Small intestine (tissue), 7 donors: ENCODE results near the gene MAJIN. TPM values are rescaled to one million over a fixed set of nuclear protein-coding genes. Genes with fewer than 3 reads are reported as not detected.
A peak's percentile ranks its signal among the peaks of the same experiment; 100 is the strongest.

ENCODE experiments used
- DNase-seq, 2 donors: peaks; one replicate each; pipeline versions ENCODE4 v3.0.0 to v3.0.0-alpha.2; 2013
- FAIRE-seq: peaks from 2 replicates; lab custom pipeline; 2012; peaks lifted over from hg19 to GRCh38; lab: Jason Lieb, UNC
- H3K27ac ChIP-seq, 3 donors: one replicate each; pipeline ENCODE4 v1.5.1; 2013; ENCODE audit warnings: low read length in 2 of 3, mild to moderate bottlenecking in 2 of 3, control low read depth in 1 of 3, inconsistent platforms in 1 of 3, low read depth in 1 of 3, moderate library complexity in 1 of 3
- H3K27me3 ChIP-seq, 3 donors: one replicate each; pipeline ENCODE4 v1.6.1; 2013; ENCODE audit warnings: low read length in 3 of 3, inconsistent platforms in 1 of 3; ENCODE audit not compliant: control insufficient read depth in 3 of 3, insufficient read depth in 3 of 3
- H3K36me3 ChIP-seq, 3 donors: one replicate each; pipeline ENCODE4 v1.6.1; 2013; ENCODE audit warnings: low read length in 3 of 3, inconsistent platforms in 1 of 3, low read depth in 1 of 3, mild to moderate bottlenecking in 1 of 3, moderate library complexity in 1 of 3; ENCODE audit not compliant: control insufficient read depth in 3 of 3, insufficient read depth in 2 of 3
- H3K4me1 ChIP-seq, 3 donors: one replicate each; pipeline ENCODE4 v1.6.1; 2013; ENCODE audit warnings: low read length in 2 of 3, inconsistent platforms in 1 of 3, low read depth in 1 of 3, mild to moderate bottlenecking in 1 of 3, moderate library complexity in 1 of 3; ENCODE audit not compliant: control insufficient read depth in 3 of 3, insufficient read depth in 2 of 3
- H3K4me3 ChIP-seq, 3 donors: one replicate each; pipeline ENCODE4 v1.5.1; 2013; ENCODE audit warnings: low read length in 3 of 3, control low read depth in 1 of 3, inconsistent platforms in 1 of 3, low read depth in 1 of 3, mild to moderate bottlenecking in 1 of 3, moderate library complexity in 1 of 3
- H3K9me3 ChIP-seq, 2 donors: one replicate each; pipeline ENCODE4 v1.6.1; 2013; ENCODE audit warnings: low read depth in 1 of 2, low read length in 1 of 2; ENCODE audit not compliant: control insufficient read depth in 2 of 2, insufficient read depth in 1 of 2
- WGBS, 3 donors: extraction: QIAGEN DNeasy Blood & Tissue Kit; methylation state at CpG; one replicate each; pipeline ENCODE4 v1.1.7; 2013; 5-methylcytosine and 5-hydroxymethylcytosine counted together
- polyA plus RNA-seq, 4 donors: library from polyadenylated mRNA; stranded (reverse) in 3 of 4; unstranded in 1 of 4; fragments of 200-250 nt in 3 of 4; fragments of 120-200 nt in 1 of 4; gene quantifications; one replicate each; pipeline versions ENCODE4 v1.2.1 to v1.2.3, GENCODE V29; 2013
- donor health status: healthy with polysubstance abuse.
- donor health status: control.
- donor health status: control.
- donor health status: Bipolar disorder and iron deficiency.
- donor health status: healthy.

The MAJIN gene
- polyA plus RNA-seq, 4 donors: 0.25 TPM; not detected in 3

DNA sequence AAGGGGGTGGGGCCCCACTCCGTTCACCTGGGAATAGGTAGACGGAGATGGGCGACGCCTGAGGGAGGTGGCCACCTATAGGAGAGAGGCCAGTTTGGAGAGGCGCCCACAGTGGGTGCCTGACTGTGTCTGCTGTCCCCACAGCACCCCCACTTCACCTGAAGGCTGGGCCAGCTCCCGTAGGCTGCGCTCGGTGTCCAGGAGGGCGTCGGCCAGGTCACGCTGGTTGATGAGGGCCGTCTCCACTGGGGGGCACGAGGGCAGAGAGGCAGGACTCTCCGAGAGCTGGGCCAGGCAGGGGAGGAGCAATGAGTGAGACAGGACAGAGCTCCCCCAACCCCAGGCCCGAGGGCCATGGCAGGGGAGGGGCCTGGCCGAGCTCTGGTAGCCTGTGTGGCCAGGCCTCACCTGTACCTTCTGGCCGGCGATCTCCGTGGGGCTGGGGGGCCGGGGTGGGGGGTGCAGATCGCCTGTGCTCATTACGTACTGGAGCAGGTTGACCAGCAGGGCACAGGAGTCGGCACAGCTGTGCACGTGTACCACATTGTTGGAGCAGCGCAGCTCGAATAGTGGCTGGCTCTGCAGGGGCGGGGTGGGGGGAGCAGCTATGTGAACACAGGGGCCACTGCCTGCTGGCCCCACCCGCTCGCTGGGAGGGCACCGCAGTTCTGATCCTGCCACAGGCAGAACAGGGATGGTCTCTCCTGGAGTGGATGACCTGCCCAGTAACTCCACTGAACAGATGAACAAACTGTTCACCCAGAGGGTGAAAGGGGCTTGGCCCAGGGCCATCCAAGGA, 69.6 kb downstream of the MAJIN start:
- no peak for FAIRE-seq
- peaks cover 22 to 90% (median 44%) of the 10 kb centered on the region in 3 donors for H3K36me3 ChIP-seq
- 86 to 95% (median 90%) methylated on average over 23 to 30 of the region's 30 CpGs for WGBS, 3 donors

DNA sequence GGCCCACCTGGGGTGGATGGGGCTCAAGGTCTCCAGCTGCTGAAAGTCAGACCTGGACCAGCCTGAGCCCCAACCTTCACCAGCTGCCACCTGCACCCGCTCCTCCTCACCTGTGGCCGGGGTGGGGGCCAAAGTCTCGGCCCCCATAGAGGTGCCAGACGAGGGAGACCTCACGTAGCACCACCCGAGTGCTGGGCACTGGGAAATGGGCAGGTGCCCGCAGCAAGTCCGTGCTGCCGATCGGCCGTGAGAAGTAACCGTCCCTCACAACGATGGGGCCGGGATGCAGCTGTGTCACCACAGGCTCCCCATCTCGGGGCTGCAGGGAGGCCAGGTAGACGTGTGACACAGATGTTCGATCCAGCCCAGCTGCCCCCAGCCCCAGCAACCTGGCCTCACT, 71.1 kb downstream of the MAJIN start:
- no peak overlapping the region for H3K4me3 ChIP-seq
- no peaks in the 10 kb centered on the region for H3K27me3 ChIP-seq
- no peak overlapping the region for H3K27ac ChIP-seq
- DNase-seq: no peak
- FAIRE-seq: no peak
- H3K36me3 ChIP-seq: peaks cover 20 to 90% (median 31%) of the 10 kb centered on the region in 3 donors
- WGBS, 3 donors: 95 to 98% (median 96%) methylated on average over 13 to 17 of the region's 17 CpGs
- H3K9me3 ChIP-seq: no peaks in the 10 kb centered on the region
- H3K4me1 ChIP-seq: no peaks in the 10 kb centered on the region

More for the DNA sequence above, 69.6 kb downstream of the MAJIN start:
- DNase-seq: no peak
- H3K9me3 ChIP-seq: no peaks in the 10 kb centered on the region
- H3K4me3 ChIP-seq: no peak overlapping the region
- H3K27me3 ChIP-seq: no peaks in the 10 kb centered on the region
- no peak overlapping the region for H3K27ac ChIP-seq
- no peaks in the 10 kb centered on the region for H3K4me1 ChIP-seq

DNA sequence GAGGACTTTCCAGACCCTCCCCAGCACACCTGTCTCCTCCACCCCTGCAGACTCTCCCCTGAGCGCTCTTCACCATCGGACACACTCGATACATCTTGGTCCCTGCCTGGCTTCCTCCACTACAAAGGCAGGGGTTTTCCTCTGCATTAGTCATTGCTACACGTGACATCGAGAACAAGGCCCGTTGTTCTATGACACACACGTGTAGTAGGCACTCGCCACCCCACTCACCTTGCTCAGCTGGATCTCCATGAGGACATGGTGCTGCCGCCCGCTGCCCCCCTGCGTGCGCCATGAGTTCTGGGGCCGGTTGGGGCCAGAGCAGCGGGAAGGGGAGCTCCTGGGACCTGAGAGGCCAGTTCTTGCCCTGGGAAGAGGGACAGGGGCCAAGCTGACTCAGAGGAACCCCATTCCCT, 71.6 kb downstream of the MAJIN start:
- Histone ChIP-seq H3K27me3 (no peaks in the 10 kb centered on the region), H3K9me3 (no peaks in the 10 kb centered on the region), H3K27ac (no peak overlapping the region), H3K4me1 (no peaks in the 10 kb centered on the region), H3K36me3 (peaks cover 17 to 90% (median 26%) of the 10 kb centered on the region in 3 donors), H3K4me3 (no peak overlapping the region)
- DNase-seq (peak in 1 of 2 donors; percentile 20), FAIRE-seq (no peak)
- WGBS, 3 donors: 72 to 87% (median 80%) methylated on average over 14 of the region's 14 CpGs

DNA sequence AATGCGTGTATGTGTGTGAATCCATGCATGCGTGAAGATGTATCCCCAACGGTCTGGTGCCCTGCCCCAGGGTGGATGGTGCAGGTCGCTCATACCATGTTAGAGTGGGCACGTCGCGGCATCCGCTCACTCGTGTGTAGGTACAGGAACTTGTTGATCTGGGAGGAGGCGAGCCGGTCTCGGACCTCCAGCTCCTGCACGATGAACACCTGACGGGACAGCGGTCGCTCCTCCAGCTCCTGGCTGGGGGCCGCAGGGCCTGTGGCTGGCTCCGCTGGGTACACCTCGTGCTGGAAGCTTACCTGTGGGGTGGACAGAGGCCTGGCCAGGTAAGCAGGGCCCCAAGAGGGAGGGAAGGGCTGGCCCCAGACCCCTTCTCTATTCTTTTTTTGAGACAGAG, 73.4 kb downstream of the MAJIN start:
- peaks cover 15 to 92% (median 25%) of the 10 kb centered on the region in 3 donors for H3K36me3 ChIP-seq
- no peak for DNase-seq
- WGBS, 3 donors: 94 to 97% (median 95%) methylated on average over 19 of the region's 19 CpGs

GRCh38 chr11:64898076-64898445, 73.8 kb downstream of the MAJIN start:
- DNase-seq: no peak
- WGBS, 3 donors: 95 to 98% (median 95%) methylated on average over 8 to 9 of the region's 9 CpGs
- no peaks in the 10 kb centered on the region for H3K9me3 ChIP-seq
- H3K4me3 ChIP-seq: no peak overlapping the region
- no peaks in the 10 kb centered on the region for H3K27me3 ChIP-seq
- no peak for FAIRE-seq
- peaks cover 0 to 13% (median 0%) of the 10 kb centered on the region in 3 donors for H3K4me1 ChIP-seq
- no peak overlapping the region for H3K27ac ChIP-seq
- peaks cover 12 to 89% (median 23%) of the 10 kb centered on the region in 3 donors for H3K36me3 ChIP-seq

More for the DNA sequence above, 73.4 kb downstream of the MAJIN start:
- Histone ChIP-seq H3K9me3 (no peaks in the 10 kb centered on the region), H3K27ac (no peak overlapping the region), H3K4me3 (no peak overlapping the region), H3K4me1 (peaks cover 0 to 13% (median 0%) of the 10 kb centered on the region in 3 donors), H3K27me3 (no peaks in the 10 kb centered on the region)
- FAIRE-seq: no peak

DNA sequence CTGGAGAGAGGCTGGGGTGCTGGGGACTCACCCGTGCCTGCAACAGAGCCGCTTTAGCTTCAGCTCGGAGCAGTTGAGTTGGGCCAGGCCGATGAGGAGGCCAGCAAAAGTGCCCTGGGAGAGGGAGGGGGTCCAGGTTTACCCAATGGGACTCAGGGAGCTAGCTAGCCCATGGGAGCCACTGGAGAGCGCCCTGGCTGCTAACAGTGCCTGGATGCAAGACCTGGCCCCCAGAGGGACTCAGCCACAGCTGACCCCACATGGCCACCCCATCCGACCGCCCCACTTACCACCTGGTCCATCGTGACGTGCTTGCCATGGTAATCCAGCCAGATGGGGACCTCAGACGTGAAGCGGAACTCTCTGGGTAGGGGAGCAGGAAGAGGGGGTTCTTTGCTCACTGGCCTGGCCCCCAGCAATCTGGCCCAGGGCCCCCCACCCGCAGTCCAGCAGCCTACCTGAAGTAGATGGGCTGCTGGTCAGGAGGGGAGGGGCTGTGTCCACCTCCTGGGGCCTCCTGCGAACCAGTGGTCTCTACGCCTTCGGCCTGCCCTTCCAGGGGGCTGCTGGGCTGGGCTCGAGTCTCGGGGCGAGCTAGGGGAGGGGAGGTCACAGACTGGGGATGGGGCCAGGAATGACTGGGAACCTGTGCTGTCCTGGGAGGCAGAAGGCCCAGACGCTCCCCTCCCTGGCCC, 74.4 kb downstream of the MAJIN start:
- DNase-seq (no peak), FAIRE-seq (no peak)
- Histone ChIP-seq H3K4me1 (peaks cover 0 to 13% (median 0%) of the 10 kb centered on the region in 3 donors), H3K27ac (no peak overlapping the region), H3K27me3 (no peaks in the 10 kb centered on the region), H3K4me3 (no peak overlapping the region), H3K36me3 (peaks cover 8 to 89% (median 19%) of the 10 kb centered on the region in 3 donors), H3K9me3 (no peaks in the 10 kb centered on the region)
- WGBS, 3 donors: 93 to 94% (median 93%) methylated on average over 19 of the region's 19 CpGs

- no peak for FAIRE-seq
- no peaks in the 10 kb centered on the region for H3K27me3 ChIP-seq
- DNase-seq: no peak
- peaks cover 8 to 90% (median 12%) of the 10 kb centered on the region in 3 donors for H3K36me3 ChIP-seq
- no peak overlapping the region for H3K4me3 ChIP-seq
- H3K9me3 ChIP-seq: no peaks in the 10 kb centered on the region
- peaks cover 0 to 13% (median 0%) of the 10 kb centered on the region in 3 donors for H3K4me1 ChIP-seq
- H3K27ac ChIP-seq: no peak overlapping the region
- 83 to 88% (median 87%) methylated on average over 14 of the region's 14 CpGs for WGBS, 3 donors
Observed at GRCh38 chr11:64896448-64897022, 75.4 kb downstream of the MAJIN start.

- H3K27ac ChIP-seq: peak overlapping the region in 2 of 3 donors; percentile 92 to 95
- no peak for FAIRE-seq
- H3K4me1 ChIP-seq: peaks cover 0 to 13% (median 0%) of the 10 kb centered on the region in 3 donors
- H3K4me3 ChIP-seq: no peak overlapping the region
- H3K9me3 ChIP-seq: no peaks in the 10 kb centered on the region
- no peaks in the 10 kb centered on the region for H3K27me3 ChIP-seq
- peaks cover 0 to 90% (median 9%) of the 10 kb centered on the region in 3 donors for H3K36me3 ChIP-seq
- DNase-seq: no peak
- WGBS, 3 donors: 74 to 83% (median 74%) methylated on average over 36 to 39 of the region's 39 CpGs
Observed at GRCh38 chr11:64894812-64895452, 77.0 kb downstream of the MAJIN start.
